Kidney (tissue), 14 donors: ENCODE measurements around the gene PPP6R3. TPM values are rescaled to one million over a fixed set of nuclear protein-coding genes. Genes with fewer than 3 reads are reported as not detected.

Experiments used
- DNase-seq, 5 donors: peaks; one replicate each; pipeline ENCODE4 v3.0.0-alpha.2; 2013 to 2020
- FAIRE-seq: peaks from 2 replicates; lab custom pipeline; 2012; peaks lifted over from hg19 to GRCh38; lab: Jason Lieb, UNC
- H3K27ac ChIP-seq, 2 donors: one replicate each; pipeline ENCODE4 v1.7.0; 2013; ENCODE audit warnings: low read depth in 2 of 2, low read length in 2 of 2, inconsistent platforms in 1 of 2
- H3K27me3 ChIP-seq: one replicate; pipeline ENCODE4 v1.7.1; 2013; ENCODE audit warnings: low read length, inconsistent platforms; ENCODE audit not compliant: control insufficient read depth, insufficient read depth
- H3K36me3 ChIP-seq, 3 donors: one replicate each; pipeline versions ENCODE4 v1.7.0 to v1.7.1; 2013; ENCODE audit warnings: low read length in 3 of 3, control low read depth in 1 of 3, inconsistent platforms in 1 of 3; ENCODE audit not compliant: insufficient read depth in 3 of 3, control insufficient read depth in 2 of 3
- H3K4me1 ChIP-seq, 3 donors: one replicate each; pipeline versions ENCODE4 v1.7.0 to v1.7.1; 2013; ENCODE audit warnings: low read length in 3 of 3, inconsistent platforms in 1 of 3, low read depth in 1 of 3; ENCODE audit not compliant: control insufficient read depth in 2 of 3, insufficient read depth in 2 of 3
- H3K4me3 ChIP-seq, 3 donors: one replicate each; pipeline versions ENCODE4 v1.7.0 to v1.8.1; 2013; ENCODE audit warnings: low read length in 3 of 3, control low read depth in 1 of 3, inconsistent platforms in 1 of 3
- H3K9ac ChIP-seq, 3 donors: one replicate each; pipeline versions ENCODE4 v1.7.0 to v1.7.1; 2013; ENCODE audit warnings: low read length in 3 of 3, control low read depth in 1 of 3, inconsistent platforms in 1 of 3
- H3K9me3 ChIP-seq, 3 donors: one replicate each; pipeline versions ENCODE4 v1.7.0 to v1.7.1; 2013; ENCODE audit warnings: low read length in 3 of 3, control low read depth in 1 of 3, inconsistent platforms in 1 of 3; ENCODE audit not compliant: control insufficient read depth in 2 of 3, insufficient read depth in 1 of 3
- intact Hi-C: fragments of 100-400 bp; cut with DNase I; formaldehyde crosslinking; loops from one replicate; pipeline ENCODE4 v1.11.1; 2022
- polyA plus RNA-seq: library from polyadenylated mRNA; stranded (reverse); fragments of 350-450 nt; fragmentation: Illumina TruSeq; extraction: RNeasy Lipid Tissue Mini Kit (QIAGEN cat#74804); gene quantifications from one replicate; pipeline ENCODE4 v1.2.3, GENCODE V29; 2014; ENCODE audit warnings: low read depth, low replicate concordance; ENCODE audit not compliant: insufficient read depth
- total RNA-seq: library from RNA; stranded (reverse); fragmentation: NEBNext Ultra II Directional; extraction: Animal tissue kit (Norgen Biotek cat#: 25700); gene quantifications from one replicate; pipeline ENCODE4 v1.2.1, GENCODE V29; 2021
- TF ChIP-seq, protein P1 (sequence below): IDR thresholded peaks from 3 replicates; pipeline ENCODE4 v1.5.1; 2012; ENCODE audit warnings: mild to moderate bottlenecking, moderate library complexity, borderline replicate concordance; ENCODE audit not compliant: insufficient read depth; ENCODE audit errors: extremely low read depth
- donor health status: control.
- donor health status: control.
- donor health status: control.
- donor health status: control.
- donor health status: control.
- donor health status: DM: yes; HTN: yes; CAD: no.
- donor health status: Normal renal cell carcinoma (clear cell type).

The PPP6R3 gene
- total and polyA plus RNA-seq, 2 donors from 2014 or later: 30.3 to 108 TPM

GRCh38 chr11:68579455-68579854, 118.9 kb downstream of the PPP6R3 start:
- Histone ChIP-seq H3K4me1 (peaks cover 0 to 2% (median 0%) of the 10 kb centered on the region in 3 donors), H3K27me3 (no peaks in the 10 kb centered on the region), H3K36me3 (peaks cover 11 to 57% (median 20%) of the 10 kb centered on the region in 3 donors), H3K9ac (no peak overlapping the region), H3K27ac (no peak overlapping the region), H3K9me3 (no peaks in the 10 kb centered on the region), H3K4me3 (no peak overlapping the region)
- FAIRE-seq (no peak), DNase-seq (no peak)
- intact Hi-C loops: no loop called here
- TF ChIP-seq, protein P1, sequence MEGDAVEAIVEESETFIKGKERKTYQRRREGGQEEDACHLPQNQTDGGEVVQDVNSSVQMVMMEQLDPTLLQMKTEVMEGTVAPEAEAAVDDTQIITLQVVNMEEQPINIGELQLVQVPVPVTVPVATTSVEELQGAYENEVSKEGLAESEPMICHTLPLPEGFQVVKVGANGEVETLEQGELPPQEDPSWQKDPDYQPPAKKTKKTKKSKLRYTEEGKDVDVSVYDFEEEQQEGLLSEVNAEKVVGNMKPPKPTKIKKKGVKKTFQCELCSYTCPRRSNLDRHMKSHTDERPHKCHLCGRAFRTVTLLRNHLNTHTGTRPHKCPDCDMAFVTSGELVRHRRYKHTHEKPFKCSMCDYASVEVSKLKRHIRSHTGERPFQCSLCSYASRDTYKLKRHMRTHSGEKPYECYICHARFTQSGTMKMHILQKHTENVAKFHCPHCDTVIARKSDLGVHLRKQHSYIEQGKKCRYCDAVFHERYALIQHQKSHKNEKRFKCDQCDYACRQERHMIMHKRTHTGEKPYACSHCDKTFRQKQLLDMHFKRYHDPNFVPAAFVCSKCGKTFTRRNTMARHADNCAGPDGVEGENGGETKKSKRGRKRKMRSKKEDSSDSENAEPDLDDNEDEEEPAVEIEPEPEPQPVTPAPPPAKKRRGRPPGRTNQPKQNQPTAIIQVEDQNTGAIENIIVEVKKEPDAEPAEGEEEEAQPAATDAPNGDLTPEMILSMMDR: no peak

DNA sequence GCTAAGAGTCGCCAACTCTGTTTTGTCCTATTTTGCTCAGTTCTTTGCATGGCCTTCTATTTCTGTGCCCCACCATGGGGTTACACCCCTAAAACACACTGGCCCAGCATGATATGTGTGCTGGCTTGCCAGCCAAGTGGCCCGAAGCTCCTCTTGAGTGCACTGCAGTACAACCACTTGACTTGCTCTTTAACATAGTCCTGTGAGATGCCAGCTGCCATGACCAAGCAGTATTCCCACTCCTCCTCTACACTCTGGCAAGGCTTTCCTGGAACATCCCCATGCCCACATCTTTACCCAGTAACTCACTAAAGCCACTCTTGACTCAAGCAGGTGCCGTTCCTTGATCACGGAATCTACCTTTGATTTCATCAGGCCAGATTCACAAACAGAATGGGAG, 120.9 kb downstream of the PPP6R3 start:
- Histone ChIP-seq H3K36me3 (peaks cover 7 to 60% (median 21%) of the 10 kb centered on the region in 3 donors), H3K9me3 (no peaks in the 10 kb centered on the region), H3K27ac (no peak overlapping the region), H3K4me3 (no peak overlapping the region), H3K27me3 (no peaks in the 10 kb centered on the region), H3K9ac (no peak overlapping the region), H3K4me1 (peaks cover 0 to 2% (median 0%) of the 10 kb centered on the region in 3 donors)
- TF ChIP-seq, protein P1: no peak
- intact Hi-C loops: no loop called here
- FAIRE-seq (no peak), DNase-seq (no peak)

- no peak for DNase-seq
- intact Hi-C loops: no loop called here
- no peak overlapping the region for H3K9ac ChIP-seq
- H3K9me3 ChIP-seq: no peaks in the 10 kb centered on the region
- H3K36me3 ChIP-seq: peaks cover 7 to 63% (median 21%) of the 10 kb centered on the region in 3 donors
- H3K4me3 ChIP-seq: no peak overlapping the region
- TF ChIP-seq, protein P1: no peak
- H3K27me3 ChIP-seq: no peaks in the 10 kb centered on the region
- FAIRE-seq: no peak
- peaks cover 0 to 2% (median 0%) of the 10 kb centered on the region in 3 donors for H3K4me1 ChIP-seq
- no peak overlapping the region for H3K27ac ChIP-seq
Measured at GRCh38 chr11:68581901-68582300, 121.3 kb downstream of the PPP6R3 start.
